C4-2B (cell line): ENCODE data around the gene APCDD1L.

ENCODE experiments used
- H3K27ac ChIP-seq: fragments of 450-650 bp; 2 replicates; pipeline ENCODE4 v1.5.1; 2017
- CTCF ChIP-seq: fragments of 450-650 bp; conservative IDR thresholded peaks from 2 replicates; pipeline ENCODE4 v1.5.1; 2017; ENCODE audit warnings: mild to moderate bottlenecking
- ZFX ChIP-seq: fragments of 450-650 bp; IDR thresholded peaks from 2 replicates; pipeline ENCODE4 v1.6.1; 2017

The APCDD1L gene

GRCh38 chr20:58515233-58516212 is at the start of gene APCDD1L:
TSS of gene APCDD1L (minus strand) at chr20:58515399. CDS start at chr20:58514707, 692 bp downstream.
- H3K27ac ChIP-seq: no peak within 1 kb of the TSS
- no peak for TF ChIP-seq CTCF
- no peak for TF ChIP-seq ZFX

- TF ChIP-seq CTCF (no peak), ZFX (no peak)
- no peak overlapping the region for H3K27ac ChIP-seq
Measured at GRCh38 chr20:58559368-58559729, 44.1 kb upstream of the APCDD1L start.

- no peak overlapping the region for H3K27ac ChIP-seq
- TF ChIP-seq ZFX (no peak), CTCF (no peak)
Measured at GRCh38 chr20:58558486-58559367, 43.5 kb upstream of the APCDD1L start.

GRCh38 chr20:58557733-58558342 is 42.6 kb upstream of the APCDD1L start:
- no peak overlapping the region for H3K27ac ChIP-seq
- TF ChIP-seq CTCF (no peak), ZFX (no peak)

GRCh38 chr20:58556961-58557360 is 41.8 kb upstream of the APCDD1L start:
- no peak overlapping the region for H3K27ac ChIP-seq
- no peak for TF ChIP-seq CTCF
- TF ChIP-seq ZFX: no peak

GRCh38 chr20:58555078-58555765 is 40.0 kb upstream of the APCDD1L start:
- H3K27ac ChIP-seq: no peak overlapping the region
- TF ChIP-seq CTCF (no peak), ZFX (no peak)
